BLaER1 treated with 17β-estradiol and CSF1 and Interleukin-3, amounts not matched to agents 10 nM and 100 nM (cell line): ENCODE measurements around the gene CLEC10A.
"Not testable (repeated sequence)": the region's sequence is repeated elsewhere in the genome, so short reads cannot be mapped to it uniquely, and the experiment has no call there.

Experiments used
- H3K27ac ChIP-seq, 11 experiments: shearing (Covaris generic); formaldehyde crosslinking; 2 replicates each; pipeline ENCODE4 v1.8.1; 2022
- H3K27me3 ChIP-seq, 11 experiments: shearing (Covaris generic); formaldehyde crosslinking; 2 replicates each; pipeline ENCODE4 v1.8.1; 2022
- H3K36me3 ChIP-seq, 11 experiments: shearing (Covaris generic); formaldehyde crosslinking; 2 replicates each; pipeline ENCODE4 v1.8.1; 2022
- H3K4me1 ChIP-seq, 10 experiments: shearing (Covaris generic); formaldehyde crosslinking; 2 replicates each; pipeline ENCODE4 v1.8.1; 2022
- H3K4me2 ChIP-seq, 11 experiments: shearing (Covaris generic); formaldehyde crosslinking; 2 replicates each; pipeline ENCODE4 v1.8.1; 2022
- H3K4me3 ChIP-seq, 10 experiments: shearing (Covaris generic); formaldehyde crosslinking; 2 replicates each; pipeline ENCODE4 v1.8.1; 2022
- H3K9ac ChIP-seq, 11 experiments: shearing (Covaris generic); formaldehyde crosslinking; 2 replicates each; pipeline ENCODE4 v1.8.1; 2022
- H3K9me3 ChIP-seq, 11 experiments: shearing (Covaris generic); formaldehyde crosslinking; replicated peaks in 1 of 11; 2 replicates each; pipeline ENCODE4 v1.8.1; 2022
- H4K20me1 ChIP-seq, 11 experiments: shearing (Covaris generic); formaldehyde crosslinking; 2 replicates each; pipeline ENCODE4 v1.8.1; 2022
- Cebpa-rat ChIP-seq, 11 experiments: shearing (Covaris generic); IDR thresholded peaks; 2 replicates each; pipeline ENCODE4 v1.8.1; 2022

CLEC10A gene

GRCh38 chr17:7079581-7080455 lies at the start of gene CLEC10A:
TSS of gene CLEC10A (minus strand) at chr17:7080251. CDS start at chr17:7078812, 1,439 bp downstream.
- Histone ChIP-seq H3K4me1 (peaks cover 6 to 56% (median 31%) of the 10 kb centered on the region in 10 experiments; a peak in 18 of 20 replicates), H3K4me3 (peak within 1 kb of the TSS in 3 of 10 experiments; percentile 3 to 29 (median 28); a peak in 3 of 20 replicates), H3K27ac (peak within 1 kb of the TSS in 5 of 11 experiments; percentile 11 to 45 (median 26); a peak in 8 of 22 replicates), H3K27me3 (peaks cover 0 to 3% (median 0%) of the 10 kb centered on the region in 11 experiments; a peak in 2 of 22 replicates), H3K36me3 (peaks cover 0 to 6% (median 0%) of the 10 kb centered on the region in 11 experiments; a peak in 2 of 22 replicates), H3K9ac (peak within 1 kb of the TSS in 1 of 11 experiments; percentile 2; a peak in 2 of 22 replicates), H3K9me3 (no peaks in the 10 kb centered on the region), H3K4me2 (peak within 1 kb of the TSS in 8 of 11 experiments; percentile 36 to 92 (median 80); a peak in 16 of 22 replicates), H4K20me1 (no peaks in the 10 kb centered on the region)
- no peak; a peak in 1 of 22 replicates for TF ChIP-seq Cebpa-rat (IDR thresholded peaks at IDR 0.05)

GRCh38 chr17:7129311-7129710 lies 49.3 kb upstream of the CLEC10A start:
- Histone ChIP-seq H3K4me1 (peaks cover 41 to 67% (median 49%) of the 10 kb centered on the region in 10 experiments), H3K4me3 (no peak overlapping the region), H3K27me3 (no peaks in the 10 kb centered on the region), H4K20me1 (no peaks in the 10 kb centered on the region), H3K9me3 (no peaks in the 10 kb centered on the region), H3K4me2 (peak overlapping the region in 5 of 11 experiments; percentile 84 to 94 (median 91); a peak in 10 of 22 replicates), H3K27ac (peak overlapping the region in 5 of 11 experiments; percentile 10 to 95 (median 84); a peak in 7 of 22 replicates), H3K9ac (peak overlapping the region in 2 of 11 experiments; percentile 8 to 16; a peak in 2 of 22 replicates), H3K36me3 (no peaks in the 10 kb centered on the region)
- TF ChIP-seq Cebpa-rat (IDR thresholded peaks at IDR 0.05), result no peak

- no peaks in the 10 kb centered on the region for H3K27me3 ChIP-seq
- no peaks in the 10 kb centered on the region for H4K20me1 ChIP-seq
- no peak for TF ChIP-seq Cebpa-rat (IDR thresholded peaks at IDR 0.05)
These were observed 48.1 kb upstream of the CLEC10A start for GRCh38 chr17:7128160-7128559.

GRCh38 chr17:7127501-7127900 lies 47.5 kb upstream of the CLEC10A start:
- not testable (repeated sequence) for H3K27ac ChIP-seq, H3K4me3 ChIP-seq, H3K36me3 ChIP-seq, H4K20me1 ChIP-seq, H3K9me3 ChIP-seq, H3K27me3 ChIP-seq, H3K4me2 ChIP-seq, H3K9ac ChIP-seq
- H3K4me1 ChIP-seq, result peaks cover 25 to 67% (median 38%) of the 10 kb centered on the region in 10 experiments

More at GRCh38 chr17:7128160-7128559, 48.1 kb upstream of the CLEC10A start:
- Histone ChIP-seq H3K9ac (no peak overlapping the region), H3K4me3 (no peak overlapping the region), H3K4me2 (no peak overlapping the region), H3K4me1 (peaks cover 30 to 67% (median 40%) of the 10 kb centered on the region in 10 experiments), H3K9me3 (no peaks in the 10 kb centered on the region), H3K36me3 (no peaks in the 10 kb centered on the region), H3K27ac (no peak overlapping the region)

GRCh38 chr17:7126386-7126785 lies 46.3 kb upstream of the CLEC10A start:
- not testable (repeated sequence) for H3K27me3 ChIP-seq, H3K4me2 ChIP-seq, H3K9me3 ChIP-seq, H3K4me3 ChIP-seq, H3K9ac ChIP-seq, H4K20me1 ChIP-seq, H3K36me3 ChIP-seq, H3K27ac ChIP-seq
- H3K4me1 ChIP-seq, result peaks cover 25 to 67% (median 38%) of the 10 kb centered on the region in 10 experiments

- no peaks in the 10 kb centered on the region for H4K20me1 ChIP-seq
- H3K4me3 ChIP-seq, result no peak overlapping the region
- H3K36me3 ChIP-seq, result no peaks in the 10 kb centered on the region
- no peak overlapping the region for H3K9ac ChIP-seq
- H3K4me2 ChIP-seq, result peak overlapping the region in 1 of 11 experiments; percentile 68; a peak in 2 of 22 replicates
- H3K9me3 ChIP-seq, result no peaks in the 10 kb centered on the region
- H3K27me3 ChIP-seq, result no peaks in the 10 kb centered on the region
- TF ChIP-seq Cebpa-rat (IDR thresholded peaks at IDR 0.05), result no peak
- H3K27ac ChIP-seq, result no peak overlapping the region
- H3K4me1 ChIP-seq, result peaks cover 18 to 67% (median 38%) of the 10 kb centered on the region in 10 experiments
These were observed 44.9 kb upstream of the CLEC10A start for GRCh38 chr17:7124923-7125322.

- H3K4me2 ChIP-seq, result peak overlapping the region in 3 of 11 experiments; percentile 68 to 84 (median 72); a peak in 8 of 22 replicates
- peaks cover 23 to 67% (median 44%) of the 10 kb centered on the region in 10 experiments for H3K4me1 ChIP-seq
- H3K9ac ChIP-seq, result no peak overlapping the region
- H3K27ac ChIP-seq, result no peak overlapping the region
- no peaks in the 10 kb centered on the region for H3K27me3 ChIP-seq
- H3K4me3 ChIP-seq, result no peak overlapping the region
- no peaks in the 10 kb centered on the region for H4K20me1 ChIP-seq
- H3K36me3 ChIP-seq, result no peaks in the 10 kb centered on the region
- TF ChIP-seq Cebpa-rat (IDR thresholded peaks at IDR 0.05), result no peak
- H3K9me3 ChIP-seq, result no peaks in the 10 kb centered on the region
These were observed 43.8 kb upstream of the CLEC10A start for GRCh38 chr17:7123844-7124243.

GRCh38 chr17:7122381-7122780 lies 42.3 kb upstream of the CLEC10A start:
- Histone ChIP-seq H3K4me3 (no peak overlapping the region), H3K9me3 (peaks cover 0 to 9% (median 4%) of the 10 kb centered on the region in 11 experiments; a peak in 13 of 22 replicates), H4K20me1 (no peaks in the 10 kb centered on the region), H3K36me3 (peaks cover 0 to 3% (median 0%) of the 10 kb centered on the region in 11 experiments; a peak in 2 of 22 replicates), H3K9ac (peak overlapping the region in 1 of 11 experiments; percentile 66; a peak in 1 of 22 replicates), H3K4me2 (peak overlapping the region; percentile 35 to 84 (median 68); a peak in 21 of 22 replicates), H3K4me1 (peaks cover 32 to 79% (median 57%) of the 10 kb centered on the region in 10 experiments), H3K27me3 (no peaks in the 10 kb centered on the region), H3K27ac (peak overlapping the region in 5 of 11 experiments; percentile 65 to 98 (median 88); a peak in 7 of 22 replicates)
- no peak for TF ChIP-seq Cebpa-rat (IDR thresholded peaks at IDR 0.05)

GRCh38 chr17:7120635-7121034 lies 40.6 kb upstream of the CLEC10A start:
- peaks cover 36 to 93% (median 71%) of the 10 kb centered on the region in 10 experiments for H3K4me1 ChIP-seq
- peak in 5 of 11 experiments; percentile 13 to 81 (median 53); a peak in 7 of 22 replicates for TF ChIP-seq Cebpa-rat (IDR thresholded peaks at IDR 0.05)
- H4K20me1 ChIP-seq, H3K4me3 ChIP-seq, H3K27me3 ChIP-seq, H3K36me3 ChIP-seq: not testable (repeated sequence)
- H3K27ac ChIP-seq, result peak overlapping the region in 8 of 11 experiments; percentile 27 to 98 (median 82); a peak in 12 of 22 replicates
- peaks cover 0 to 24% (median 8%) of the 10 kb centered on the region in 11 experiments; a peak in 13 of 22 replicates for H3K9me3 ChIP-seq
- peak overlapping the region in 6 of 11 experiments; percentile 55 to 73 (median 68); a peak in 11 of 22 replicates for H3K9ac ChIP-seq
- peak overlapping the region in 9 of 11 experiments; percentile 35 to 84 (median 69); a peak in 17 of 22 replicates for H3K4me2 ChIP-seq
